ENCODE measurements around the gene RARRES1. TPM values are rescaled to one million over a fixed set of nuclear protein-coding genes. Genes with fewer than 3 reads are reported as not detected.

RARRES1 gene
- total RNA-seq, 1 experiment from 2014 or later = not detected

DNA sequence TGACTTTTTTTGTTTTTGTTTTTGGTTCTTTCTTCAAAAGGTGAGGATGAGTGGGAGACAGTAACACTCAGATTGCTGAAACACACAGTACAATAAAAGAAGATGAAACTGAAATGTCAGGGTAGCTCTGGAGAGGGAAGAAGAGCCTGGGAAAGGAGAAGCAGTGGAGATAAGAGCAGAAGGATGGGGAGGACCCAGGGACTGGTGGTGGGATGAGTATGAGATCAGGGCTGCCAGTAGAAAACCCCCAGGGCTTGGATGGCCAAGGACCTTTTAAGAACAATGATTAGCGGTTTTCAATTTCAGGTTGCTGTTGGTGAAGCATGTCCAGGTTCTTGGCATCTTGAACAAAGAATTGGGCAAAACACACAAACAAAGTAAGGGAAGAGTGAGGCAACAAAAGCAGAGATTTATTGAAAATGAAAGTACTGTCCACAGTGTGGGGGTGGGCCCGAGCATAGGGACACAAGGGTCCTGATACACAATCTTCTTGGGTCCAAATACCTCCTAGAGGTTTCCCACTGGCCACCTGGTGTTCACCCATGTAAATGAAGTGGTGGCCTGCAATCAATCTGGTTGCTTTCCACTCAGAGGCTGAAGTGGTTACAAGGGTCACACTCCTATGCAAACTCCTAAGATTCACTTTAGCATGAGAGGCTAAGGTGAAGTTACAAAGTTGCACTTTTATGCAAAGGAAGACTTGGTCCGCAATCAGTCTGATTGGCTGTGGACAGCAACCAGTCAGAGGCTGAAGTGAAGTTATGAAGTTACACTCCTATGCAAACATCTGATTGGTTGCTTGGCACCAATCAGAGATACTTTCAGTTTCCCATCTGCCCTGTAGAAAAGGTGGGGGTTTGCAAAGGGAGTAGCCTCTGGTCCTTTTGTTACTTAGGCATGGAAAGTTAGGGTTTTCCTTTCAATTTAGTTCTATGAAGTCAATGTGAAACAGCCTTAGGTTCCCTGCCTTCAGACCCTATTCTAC is 43.5 kb upstream of the RARRES1 start:
- Histone ChIP-seq H3K27ac (ENCODE audit: low read depth, low read length, poor library complexity, severe bottlenecking) (no peak overlapping the region), H3K9me3 (ENCODE audit: low read depth, low read length, poor library complexity, severe bottlenecking) (no peaks in the 10 kb centered on the region), H3K36me3 (ENCODE audit: insufficient read depth, low read length, poor library complexity, severe bottlenecking) (no peaks in the 10 kb centered on the region), H3K4me3 (ENCODE audit: low read depth, low read length, poor library complexity, severe bottlenecking) (no peak overlapping the region), H3K27me3 (replicated peaks; ENCODE audit: insufficient read depth, low read depth, low read length, poor library complexity) (no peaks in the 10 kb centered on the region), H3K4me1 (ENCODE audit: insufficient read depth, low read length, poor library complexity, severe bottlenecking) (no peaks in the 10 kb centered on the region)
- no TSS peak for BruUV-seq (replicated peaks)
- CTCF ChIA-PET = no interaction called here
- TF ChIP-seq, protein P1, sequence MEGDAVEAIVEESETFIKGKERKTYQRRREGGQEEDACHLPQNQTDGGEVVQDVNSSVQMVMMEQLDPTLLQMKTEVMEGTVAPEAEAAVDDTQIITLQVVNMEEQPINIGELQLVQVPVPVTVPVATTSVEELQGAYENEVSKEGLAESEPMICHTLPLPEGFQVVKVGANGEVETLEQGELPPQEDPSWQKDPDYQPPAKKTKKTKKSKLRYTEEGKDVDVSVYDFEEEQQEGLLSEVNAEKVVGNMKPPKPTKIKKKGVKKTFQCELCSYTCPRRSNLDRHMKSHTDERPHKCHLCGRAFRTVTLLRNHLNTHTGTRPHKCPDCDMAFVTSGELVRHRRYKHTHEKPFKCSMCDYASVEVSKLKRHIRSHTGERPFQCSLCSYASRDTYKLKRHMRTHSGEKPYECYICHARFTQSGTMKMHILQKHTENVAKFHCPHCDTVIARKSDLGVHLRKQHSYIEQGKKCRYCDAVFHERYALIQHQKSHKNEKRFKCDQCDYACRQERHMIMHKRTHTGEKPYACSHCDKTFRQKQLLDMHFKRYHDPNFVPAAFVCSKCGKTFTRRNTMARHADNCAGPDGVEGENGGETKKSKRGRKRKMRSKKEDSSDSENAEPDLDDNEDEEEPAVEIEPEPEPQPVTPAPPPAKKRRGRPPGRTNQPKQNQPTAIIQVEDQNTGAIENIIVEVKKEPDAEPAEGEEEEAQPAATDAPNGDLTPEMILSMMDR (conservative IDR thresholded peaks at IDR 0.05; ENCODE audit: low read depth, low read length) = no peak
- TF ChIP-seq EZH2 (IDR thresholded peaks at IDR 0.05; ENCODE audit: borderline replicate concordance, low read depth, low read length, poor library complexity, severe bottlenecking) = no peak
- peak; percentile 14 for DNase-seq (ENCODE audit: low spot score)
- POLR2A ChIA-PET (ENCODE audit: low non-redundant PET) = no interaction called here
- intact Hi-C loops (cut with micrococcal nuclease; ENCODE audit: unreplicated experiment) = no loop called here

DNA sequence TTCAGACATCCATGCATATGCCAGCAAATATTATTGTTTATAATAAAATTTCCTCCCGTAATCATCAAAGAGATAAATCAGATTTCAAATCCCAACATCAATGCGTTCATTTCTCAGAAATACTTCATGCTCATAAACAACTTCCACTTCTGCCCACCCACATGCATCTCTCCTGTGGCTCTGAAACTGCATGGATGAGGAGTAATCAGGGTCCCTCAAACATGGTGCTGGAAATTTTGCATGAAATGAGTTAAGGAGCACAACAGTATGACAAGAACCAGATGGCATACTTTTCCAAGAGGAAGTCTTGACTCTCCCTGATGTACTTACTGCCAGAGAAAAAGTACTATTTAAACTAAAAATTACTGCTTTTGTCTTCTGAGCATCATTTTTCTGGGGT is 42.7 kb upstream of the RARRES1 start:
- no peaks in the 10 kb centered on the region for H3K9me3 ChIP-seq (ENCODE audit: low read depth, low read length, poor library complexity, severe bottlenecking)
- no peaks in the 10 kb centered on the region for H3K36me3 ChIP-seq (ENCODE audit: insufficient read depth, low read length, poor library complexity, severe bottlenecking)
- no TSS peak for BruUV-seq (replicated peaks)
- no peak overlapping the region for H3K4me3 ChIP-seq (ENCODE audit: low read depth, low read length, poor library complexity, severe bottlenecking)
- no peak for TF ChIP-seq EZH2 (IDR thresholded peaks at IDR 0.05; ENCODE audit: borderline replicate concordance, low read depth, low read length, poor library complexity, severe bottlenecking)
- TF ChIP-seq, protein P1 (conservative IDR thresholded peaks at IDR 0.05; ENCODE audit: low read depth, low read length) = no peak
- no peak for DNase-seq (ENCODE audit: low spot score)
- no peak overlapping the region for H3K27ac ChIP-seq (ENCODE audit: low read depth, low read length, poor library complexity, severe bottlenecking)
- no peaks in the 10 kb centered on the region for H3K4me1 ChIP-seq (ENCODE audit: insufficient read depth, low read length, poor library complexity, severe bottlenecking)
- ChIA-PET CTCF (no interaction called here), POLR2A (ENCODE audit: low non-redundant PET) (no interaction called here)
- intact Hi-C loops (cut with micrococcal nuclease; ENCODE audit: unreplicated experiment) = no loop called here
- H3K27me3 ChIP-seq (replicated peaks; ENCODE audit: insufficient read depth, low read depth, low read length, poor library complexity) = no peaks in the 10 kb centered on the region

DNA sequence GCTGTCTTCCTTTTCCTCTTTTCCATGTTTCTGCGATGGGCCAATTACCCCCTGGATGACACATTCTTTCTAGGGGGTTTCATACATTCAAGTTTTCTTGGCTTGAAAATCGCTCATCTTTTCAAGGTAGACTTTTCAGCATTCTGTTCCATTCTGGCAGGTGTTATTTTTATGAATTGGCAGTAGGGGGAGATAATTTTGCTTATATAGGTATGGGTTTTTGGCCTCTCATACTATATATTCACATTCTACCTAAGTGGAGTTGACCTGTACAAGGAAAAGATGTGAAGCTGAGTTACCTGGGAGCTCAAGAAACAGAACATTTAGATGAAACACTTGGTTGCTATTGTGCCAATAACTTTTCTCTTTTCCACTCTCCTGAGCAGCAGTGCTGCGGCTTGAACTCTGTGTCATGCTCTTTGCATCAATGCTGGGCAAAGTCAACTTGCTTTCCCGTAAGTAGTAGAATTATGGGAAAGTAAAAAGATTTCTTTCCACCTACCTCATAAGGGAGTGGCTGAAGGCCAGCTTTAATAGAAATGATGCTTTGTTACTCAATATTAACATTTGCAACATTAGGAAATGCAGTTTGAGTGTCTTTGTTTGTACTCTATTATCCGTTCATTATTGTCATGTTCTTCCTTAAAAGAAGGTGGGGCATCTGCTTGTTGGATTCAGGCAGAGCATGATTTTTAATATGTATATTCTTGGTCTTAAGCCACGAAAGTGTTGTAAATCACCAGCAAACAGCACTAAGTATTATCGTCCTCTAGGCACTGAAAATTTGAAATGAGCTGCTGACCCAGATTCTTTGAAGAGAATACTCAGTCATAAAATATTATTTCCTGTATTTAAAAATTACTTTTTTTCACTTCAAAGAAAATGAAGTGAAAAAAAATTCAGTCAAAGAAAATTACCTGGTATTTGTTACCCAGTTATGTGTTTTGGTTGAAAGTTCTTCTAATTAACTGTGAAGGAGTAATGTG is 41.9 kb upstream of the RARRES1 start:
- H3K27me3 ChIP-seq (replicated peaks; ENCODE audit: insufficient read depth, low read depth, low read length, poor library complexity) = no peaks in the 10 kb centered on the region
- H3K9me3 ChIP-seq (ENCODE audit: low read depth, low read length, poor library complexity, severe bottlenecking) = no peaks in the 10 kb centered on the region
- no peak for TF ChIP-seq EZH2 (IDR thresholded peaks at IDR 0.05; ENCODE audit: borderline replicate concordance, low read depth, low read length, poor library complexity, severe bottlenecking)
- TF ChIP-seq, protein P1 (conservative IDR thresholded peaks at IDR 0.05; ENCODE audit: low read depth, low read length) = 0 out of 2 replicates have a peak, but pooled peaks have one; percentile 13
- no peak overlapping the region for H3K27ac ChIP-seq (ENCODE audit: low read depth, low read length, poor library complexity, severe bottlenecking)
- ChIA-PET POLR2A (ENCODE audit: low non-redundant PET) (no interaction called here), CTCF (no interaction called here)
- H3K36me3 ChIP-seq (ENCODE audit: insufficient read depth, low read length, poor library complexity, severe bottlenecking) = no peaks in the 10 kb centered on the region
- H3K4me1 ChIP-seq (ENCODE audit: insufficient read depth, low read length, poor library complexity, severe bottlenecking) = no peaks in the 10 kb centered on the region
- BruUV-seq (replicated peaks) = no TSS peak
- no peak overlapping the region for H3K4me3 ChIP-seq (ENCODE audit: low read depth, low read length, poor library complexity, severe bottlenecking)
- intact Hi-C loops (cut with micrococcal nuclease; ENCODE audit: unreplicated experiment) = no loop called here
- DNase-seq (ENCODE audit: low spot score) = no peak
